Measurements from ENCODE around the gene SAMD11. TPM values are rescaled to one million over a fixed set of nuclear protein-coding genes. Genes with fewer than 3 reads are reported as not detected.

The SAMD11 gene
- total and polyA plus RNA-seq, 10 of the 15 experiments (the other 5 are each of a cell fraction or from before 2014, with no cell fraction given) = 0.04 to 0.31 (median 0.19) TPM; not detected in 6

DNA sequence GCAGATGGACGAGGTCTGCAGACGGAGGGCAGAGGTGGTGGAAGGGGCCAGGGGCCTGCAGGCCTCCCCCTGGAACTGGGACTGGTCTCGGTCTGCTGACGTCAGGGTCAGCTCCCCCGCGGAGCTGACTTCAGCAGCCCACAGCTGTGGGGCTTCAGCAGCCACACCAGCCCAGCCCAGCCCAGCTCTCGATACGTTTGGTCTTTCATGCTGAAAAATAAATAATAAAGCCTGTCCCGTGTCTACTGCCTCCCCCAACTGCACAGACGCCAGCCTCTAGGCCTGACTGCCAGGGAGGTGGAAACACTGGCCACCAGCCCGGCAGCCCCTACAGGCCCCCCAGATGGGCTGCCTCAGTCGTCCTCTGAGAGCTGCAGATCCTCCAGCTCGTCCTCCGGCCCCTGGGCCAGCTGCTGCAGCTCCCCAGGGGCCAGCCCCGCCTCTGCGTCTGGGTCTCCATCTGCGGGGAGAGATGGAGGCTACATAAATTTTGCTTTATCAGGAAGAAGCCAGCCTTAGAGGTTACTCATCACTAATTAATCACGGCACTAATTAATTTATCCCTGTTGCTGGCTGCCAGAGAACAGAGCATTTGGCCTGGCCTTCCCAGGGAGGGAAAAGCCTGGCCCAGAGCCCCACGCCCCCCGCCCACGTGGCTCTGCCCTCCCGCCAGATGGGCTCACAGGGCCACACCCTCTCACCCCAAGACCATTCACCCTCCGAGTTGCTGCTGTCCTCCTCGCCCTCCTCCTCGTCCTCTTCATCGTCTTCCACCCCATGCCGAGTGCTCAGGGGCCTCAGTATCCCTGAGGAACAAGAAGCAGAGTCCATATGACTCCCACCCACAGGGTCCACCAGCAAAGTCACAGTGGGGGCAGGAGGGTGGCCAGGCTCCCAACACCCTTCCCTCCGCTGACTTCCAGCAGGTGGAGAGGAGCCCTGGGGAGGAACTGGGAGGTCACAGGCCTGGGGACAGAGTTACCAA lies 20.9 kb downstream of the SAMD11 start:
- TF ChIP-seq MXI1 (IDR thresholded peaks at IDR 0.05; ENCODE audit: low read depth, low read length) (no peak), NR2C1 (IDR thresholded peaks at IDR 0.05) (no peak), SUZ12 (IDR thresholded peaks at IDR 0.05; ENCODE audit: unreplicated experiment) (no peak), RELB (IDR thresholded peaks at IDR 0.05; ENCODE audit: low read depth) (no peak), MYC (IDR thresholded peaks at IDR 0.05; ENCODE audit: insufficient read depth, insufficient read length, insufficient replicate concordance, low read length, severe bottlenecking) (no peak), ASH2L (IDR thresholded peaks at IDR 0.05; ENCODE audit: borderline replicate concordance, low read depth) (no peak)
- ChIA-PET CTCF (no interaction called here), RAD21 (ENCODE audit: unreplicated experiment) (no interaction called here), SMC1A (ENCODE audit: uncharacterized antibody, unreplicated experiment) (no interaction called here), POLR2A (no interaction called here)
- Histone ChIP-seq H3K27me3 (replicated peaks in 1 of 2; ENCODE audit: control insufficient read depth in 2 of 2, insufficient read depth in 2 of 2, low read length in 1 of 2) (peaks cover 6 to 8% of the 10 kb centered on the region in 2 experiments), H3K9ac (ENCODE audit: control insufficient read depth, insufficient read depth, low read length) (no peak overlapping the region), H3K4me3 (no peak overlapping the region), H3K4me2 (ENCODE audit: control insufficient read depth, insufficient read depth) (no peak overlapping the region), H4K20me1 (ENCODE audit: control insufficient read depth, insufficient read depth) (no peaks in the 10 kb centered on the region), H3K27ac (ENCODE audit: control insufficient read depth, insufficient read depth) (no peak overlapping the region), H3K36me3 (ENCODE audit: control insufficient read depth in 2 of 2, insufficient read depth in 2 of 2, low read length in 1 of 2) (peaks cover 9 to 15% of the 10 kb centered on the region in 2 experiments), H3K9me3 (replicated peaks; ENCODE audit: control insufficient read depth, insufficient read depth, low read length) (no peaks in the 10 kb centered on the region), H3K79me2 (ENCODE audit: control insufficient read depth, insufficient read depth, low read length) (no peaks in the 10 kb centered on the region), H3K4me1 (ENCODE audit: control insufficient read depth, insufficient read depth, low read length) (peaks cover 7% of the 10 kb centered on the region; the same call in 1 of the 2 replicates), H2AFZ (ENCODE audit: control insufficient read depth, low read depth, low read length) (no peak overlapping the region)
- FAIRE-seq (no peak), DNase-seq (ENCODE audit: low read depth, low spot score) (no peak), ATAC-seq (no peak)
- WGBS (ENCODE audit: insufficient coverage, insufficient replicate concordance, low lambda C conversion rate, missing lambda C conversion rate) = 77% methylated on average over 28 of the region's 28 CpGs
- BruUV-seq (replicated peaks) = TSS peak; percentile 60
- intact Hi-C loops (cut with micrococcal nuclease; ENCODE audit: unreplicated experiment) = loop anchor here (5.0 kb wide), 1 partner anchor 37 kb away; no protein-coding TSS in a partner anchor
- in situ Hi-C loops (cut with MboI) = no loop called here
